A549 (cell line): ENCODE measurements around the gene PBRM1. TPM values are rescaled to one million over a fixed set of nuclear protein-coding genes. Genes with fewer than 3 reads are reported as not detected.

Source experiments
- ATAC-seq, 2 experiments: fragments of 200-7000 bp in 1 of 2; fragments of >200 bp in 1 of 2; cut with Nextera tagmentation in 1 of 2; cut with Tn5 transposase in 1 of 2; 3 replicates each; pipeline versions ENCODE4 v1.8.0 to v1.9.1; 2018 to 2020; ENCODE audit warnings: mild to moderate bottlenecking in 1 of 2, moderate library complexity in 1 of 2
- CTCF ChIA-PET: fragments of 300-600 bp; sonication (Branson Sonifier 250); formaldehyde crosslinking; extraction: SDS; loops from one replicate; lab custom pipeline; 2021; ENCODE audit warnings: antibody characterized with exemption, inconsistent platforms; lab: Yijun Ruan, JAX
- POLR2A ChIA-PET: fragments of 350-600 bp; formaldehyde crosslinking; extraction: SDS; loops from one replicate; lab custom pipeline; 2021; ENCODE audit warnings: antibody characterized with exemption, inconsistent platforms; lab: Yijun Ruan, JAX
- DNase-seq, 2 experiments: peaks; one replicate each; pipeline versions ENCODE4 v3.0.0 to v3.0.0-alpha.2; 2011 to 2016; ENCODE audit warnings: low read depth in 1 of 2, low spot score in 1 of 2
- FAIRE-seq: peaks from 2 replicates; lab custom pipeline; 2011; peaks lifted over from hg19 to GRCh38; lab: Jason Lieb, UNC
- H3K27ac ChIP-seq, 2 experiments: fragments of >200 bp; sonication (Bioruptor Twin); formaldehyde crosslinking; 3 replicates each; pipeline ENCODE4 v1.5.1; 2016 to 2017
- H3K4me1 ChIP-seq: fragments of >200 bp; sonication (Bioruptor Twin); formaldehyde crosslinking; 3 replicates; pipeline ENCODE4 v1.6.1; 2016
- H3K4me2 ChIP-seq: fragments of >200 bp; sonication (Bioruptor Twin); formaldehyde crosslinking; 3 replicates; pipeline ENCODE4 v1.6.1; 2016
- H3K4me3 ChIP-seq: fragments of >200 bp; sonication (Bioruptor Twin); formaldehyde crosslinking; 3 replicates; pipeline ENCODE4 v1.5.1; 2016
- H3K9me3 ChIP-seq: fragments of >200 bp; sonication (Bioruptor Twin); formaldehyde crosslinking; 3 replicates; pipeline ENCODE4 v1.6.1; 2016
- BCL3 ChIP-seq: fragments of >200 bp; sonication (Bioruptor Twin); formaldehyde crosslinking; IDR thresholded peaks from 3 replicates; pipeline ENCODE4 v1.6.1; 2016
- BHLHE40 ChIP-seq: IDR thresholded peaks from 2 replicates; pipeline ENCODE4 v1.6.1; 2012; ENCODE audit warnings: low read depth, low read length, inconsistent platforms
- CBX2 ChIP-seq: fragments of 200-600 bp; sonication (generic); IDR thresholded peaks from 2 replicates; pipeline ENCODE4 v1.6.1; 2016; ENCODE audit warnings: low read depth, mild to moderate bottlenecking, borderline replicate concordance
- CBX8 ChIP-seq: fragments of 200-600 bp; sonication (generic); IDR thresholded peaks from 2 replicates; pipeline ENCODE4 v1.6.1; 2016
- E2F6 ChIP-seq: IDR thresholded peaks from 2 replicates; pipeline ENCODE4 v1.6.1; 2012; ENCODE audit warnings: low read depth, borderline replicate concordance
- EHF ChIP-seq: fragments of 250-450 bp; sonication (Bioruptor Pico); IDR thresholded peaks from 2 replicates; pipeline ENCODE4 v1.5.0; 2020; ENCODE audit warnings: mild to moderate bottlenecking
- FOSL2 ChIP-seq, 2 experiments: fragments of 450-650 bp in 1 of 2; fragments of >200 bp in 1 of 2; sonication (Bioruptor Twin) in 1 of 2; formaldehyde crosslinking; IDR thresholded peaks; 2 replicates each; pipeline versions ENCODE4 v1.5.0 to v1.6.1; 2016 to 2020; ENCODE audit warnings: mild to moderate bottlenecking in 1 of 2, moderate library complexity in 1 of 2
- FOXS1 ChIP-seq: fragments of 250-450 bp; sonication (Bioruptor Pico); IDR thresholded peaks from 2 replicates; pipeline ENCODE4 v1.5.0; 2020; ENCODE audit warnings: mild to moderate bottlenecking, moderate library complexity
- HDAC2 ChIP-seq: fragments of 200-600 bp; sonication (generic); IDR thresholded peaks from 2 replicates; pipeline ENCODE4 v1.6.1; 2016
- HOXB13 ChIP-seq: fragments of 250-450 bp; sonication (Bioruptor Pico); IDR thresholded peaks from 2 replicates; pipeline ENCODE4 v1.5.0; 2020; ENCODE audit warnings: low read depth, mild to moderate bottlenecking, moderate library complexity
- KDM5A ChIP-seq: fragments of 200-600 bp; sonication (generic); IDR thresholded peaks from 2 replicates; pipeline ENCODE4 v1.6.1; 2016; ENCODE audit warnings: antibody characterized with exemption, mild to moderate bottlenecking
- NPAS2 ChIP-seq: fragments of 250-450 bp; sonication (Bioruptor Pico); IDR thresholded peaks from 2 replicates; pipeline ENCODE4 v1.8.0; 2022; ENCODE audit warnings: mild to moderate bottlenecking, moderate library complexity, borderline replicate concordance
- PHF8 ChIP-seq: fragments of 200-600 bp; sonication (generic); IDR thresholded peaks from 2 replicates; pipeline ENCODE4 v1.6.1; 2016; ENCODE audit warnings: low read depth, mild to moderate bottlenecking, antibody characterized with exemption, moderate library complexity, borderline replicate concordance
- RNF2 ChIP-seq: fragments of 200-600 bp; sonication (generic); IDR thresholded peaks from 2 replicates; pipeline ENCODE4 v1.6.1; 2016; ENCODE audit warnings: low read depth, mild to moderate bottlenecking, antibody characterized with exemption, moderate library complexity, borderline replicate concordance
- SREBF2 ChIP-seq: fragments of 450-650 bp; IDR thresholded peaks from 2 replicates; pipeline ENCODE4 v1.6.1; 2014; ENCODE audit warnings: mild to moderate bottlenecking, moderate library complexity
- TP53 ChIP-seq: fragments of 250-450 bp; sonication (Bioruptor Pico); IDR thresholded peaks from 2 replicates; pipeline ENCODE4 v1.5.0; 2021; ENCODE audit warnings: mild to moderate bottlenecking, moderate library complexity
- USF2 ChIP-seq: fragments of 450-650 bp; IDR thresholded peaks from 2 replicates; pipeline ENCODE4 v1.6.1; 2014; ENCODE audit warnings: antibody characterized with exemption
- ZSCAN20 ChIP-seq: fragments of 250-450 bp; sonication (Bioruptor Pico); IDR thresholded peaks from 2 replicates; pipeline ENCODE4 v1.8.0; 2022; ENCODE audit warnings: mild to moderate bottlenecking, moderate library complexity
- WGBS: methylation state at CpG from one replicate; pipeline ENCODE4 v1.1.6; 2017; ENCODE audit errors: missing lambda C conversion rate; 5-methylcytosine and 5-hydroxymethylcytosine counted together
- polyA plus RNA-seq, 4 experiments: library from polyadenylated mRNA; depleted of rRNA in 3 of 4; stranded (reverse); fragments of >200 nt; fragmentation: RNase III in 1 of 4; extraction: RNeasy Plus Mini Kit Qiagen cat#74134 plus additional on column Dnase treatment in 1 of 4; gene quantifications; 2 replicates in 3 of 4; 3 replicates in 1 of 4; pipeline ENCODE4 v1.2.3, GENCODE V29; 2011 to 2017
- TF ChIP-seq, protein P1 (sequence below): fragments of 250-450 bp; sonication (Bioruptor Pico); IDR thresholded peaks from 2 replicates; pipeline ENCODE4 v1.5.0; 2021; ENCODE audit warnings: mild to moderate bottlenecking, moderate library complexity, borderline replicate concordance
- TF ChIP-seq, protein P2 (sequence below): fragments of 250-450 bp; sonication (Bioruptor Pico); IDR thresholded peaks from 2 replicates; pipeline ENCODE4 v1.5.0; 2020; ENCODE audit warnings: low read depth, mild to moderate bottlenecking, moderate library complexity
- TF ChIP-seq, protein P3 (sequence below): fragments of 150-350 bp; IDR thresholded peaks from 2 replicates; pipeline ENCODE4 v1.6.1; 2014; ENCODE audit warnings: low read depth, mild to moderate bottlenecking, low read length

Gene PBRM1
- polyA plus RNA-seq, 2 of the 4 experiments (the other 2 are of a cell fraction) = 15.0 to 21.6 TPM

DNA sequence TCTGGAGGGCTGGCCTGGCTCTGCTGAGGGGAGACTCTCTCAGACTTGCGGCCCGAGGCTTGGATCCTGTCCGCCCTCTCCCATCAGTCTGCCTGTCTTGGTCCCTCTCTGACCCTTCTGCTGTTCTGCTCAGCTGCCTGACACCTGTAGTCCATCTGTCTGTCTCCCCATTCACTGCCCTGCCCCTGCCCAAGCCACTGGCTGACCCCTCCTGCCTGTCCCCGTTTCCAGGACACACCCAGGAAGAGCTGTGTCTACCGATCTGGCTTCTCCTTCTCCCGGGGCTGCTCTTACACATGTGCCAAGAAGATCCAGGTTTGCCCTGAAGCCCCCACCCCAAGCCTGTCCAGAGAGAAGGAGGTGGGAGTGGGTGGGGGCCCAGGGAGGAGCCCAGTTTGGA is 170.5 kb downstream of the PBRM1 start:
- Histone ChIP-seq H3K27ac (no peak overlapping the region), H3K9me3 (no peaks in the 10 kb centered on the region), H3K4me1 (no peaks in the 10 kb centered on the region), H3K4me3 (no peak overlapping the region), H3K4me2 (no peak overlapping the region)
- POLR2A ChIA-PET = interaction anchor here (0.6 kb wide), 1 partner anchor 27 kb away, joined by 4 read pairs; no protein-coding TSS in a partner anchor
- DNase-seq (no peak), FAIRE-seq (no peak), ATAC-seq (no peak; a peak in 1 of 6 replicates)
- 70% methylated on average over 4 of the region's 6 CpGs for WGBS
- TF ChIP-seq ZSCAN20 (CRISPR knock-in tag) (no peak), USF2 (no peak), RNF2 (no peak), FOXS1 (no peak), PHF8 (no peak), NPAS2 (CRISPR knock-in tag) (no peak), BHLHE40 (no peak), HOXB13 (no peak), SREBF2 (no peak), EHF (CRISPR knock-in tag) (no peak)
- TF ChIP-seq, protein P1, sequence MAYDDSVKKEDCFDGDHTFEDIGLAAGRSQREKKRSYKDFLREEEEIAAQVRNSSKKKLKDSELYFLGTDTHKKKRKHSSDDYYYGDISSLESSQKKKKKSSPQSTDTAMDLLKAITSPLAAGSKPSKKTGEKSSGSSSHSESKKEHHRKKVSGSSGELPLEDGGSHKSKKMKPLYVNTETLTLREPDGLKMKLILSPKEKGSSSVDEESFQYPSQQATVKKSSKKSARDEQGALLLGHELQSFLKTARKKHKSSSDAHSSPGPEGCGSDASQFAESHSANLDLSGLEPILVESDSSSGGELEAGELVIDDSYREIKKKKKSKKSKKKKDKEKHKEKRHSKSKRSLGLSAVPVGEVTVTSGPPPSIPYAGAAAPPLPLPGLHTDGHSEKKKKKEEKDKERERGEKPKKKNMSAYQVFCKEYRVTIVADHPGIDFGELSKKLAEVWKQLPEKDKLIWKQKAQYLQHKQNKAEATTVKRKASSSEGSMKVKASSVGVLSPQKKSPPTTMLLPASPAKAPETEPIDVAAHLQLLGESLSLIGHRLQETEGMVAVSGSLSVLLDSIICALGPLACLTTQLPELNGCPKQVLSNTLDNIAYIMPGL (CRISPR knock-in tag) = no peak
- TF ChIP-seq, protein P2, sequence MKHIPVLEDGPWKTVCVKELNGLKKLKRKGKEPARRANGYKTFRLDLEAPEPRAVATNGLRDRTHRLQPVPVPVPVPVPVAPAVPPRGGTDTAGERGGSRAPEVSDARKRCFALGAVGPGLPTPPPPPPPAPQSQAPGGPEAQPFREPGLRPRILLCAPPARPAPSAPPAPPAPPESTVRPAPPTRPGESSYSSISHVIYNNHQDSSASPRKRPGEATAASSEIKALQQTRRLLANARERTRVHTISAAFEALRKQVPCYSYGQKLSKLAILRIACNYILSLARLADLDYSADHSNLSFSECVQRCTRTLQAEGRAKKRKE (CRISPR knock-in tag) = no peak
- TF ChIP-seq, protein P3, sequence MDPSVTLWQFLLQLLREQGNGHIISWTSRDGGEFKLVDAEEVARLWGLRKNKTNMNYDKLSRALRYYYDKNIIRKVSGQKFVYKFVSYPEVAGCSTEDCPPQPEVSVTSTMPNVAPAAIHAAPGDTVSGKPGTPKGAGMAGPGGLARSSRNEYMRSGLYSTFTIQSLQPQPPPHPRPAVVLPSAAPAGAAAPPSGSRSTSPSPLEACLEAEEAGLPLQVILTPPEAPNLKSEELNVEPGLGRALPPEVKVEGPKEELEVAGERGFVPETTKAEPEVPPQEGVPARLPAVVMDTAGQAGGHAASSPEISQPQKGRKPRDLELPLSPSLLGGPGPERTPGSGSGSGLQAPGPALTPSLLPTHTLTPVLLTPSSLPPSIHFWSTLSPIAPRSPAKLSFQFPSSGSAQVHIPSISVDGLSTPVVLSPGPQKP = no peak
- CTCF ChIA-PET = no interaction called here

DNA sequence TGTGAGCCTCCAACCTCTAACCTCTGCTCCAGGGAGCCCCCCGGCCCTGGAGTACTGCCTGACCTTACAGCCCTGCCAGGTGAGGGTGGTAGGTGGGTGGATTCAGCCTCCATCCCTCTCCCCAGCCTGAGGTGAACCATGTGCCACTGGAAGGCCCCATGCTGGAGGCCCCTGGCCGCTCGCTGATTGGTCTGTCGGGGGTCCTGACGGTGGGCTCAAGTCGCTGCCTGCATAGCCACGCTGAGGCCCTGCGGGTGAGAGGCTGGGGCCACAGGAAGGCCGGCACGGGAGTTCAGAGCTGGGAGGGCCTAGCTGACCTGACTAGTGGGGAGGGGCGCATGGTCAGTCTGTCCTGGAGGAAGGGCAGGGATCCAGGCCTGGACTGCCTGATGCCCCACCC is 171.1 kb downstream of the PBRM1 start:
- Histone ChIP-seq H3K9me3 (no peaks in the 10 kb centered on the region), H3K4me1 (no peaks in the 10 kb centered on the region), H3K4me2 (no peak overlapping the region), H3K27ac (no peak overlapping the region), H3K4me3 (no peak overlapping the region)
- no peak for TF ChIP-seq KDM5A
- no peak for TF ChIP-seq E2F6
- no peak for TF ChIP-seq CBX8
- TF ChIP-seq TP53 (CRISPR knock-in tag) = no peak
- TF ChIP-seq CBX2 = no peak
- no peak for TF ChIP-seq NPAS2 (CRISPR knock-in tag)
- no peak for TF ChIP-seq EHF (CRISPR knock-in tag)
- no peak for TF ChIP-seq BCL3
- TF ChIP-seq HOXB13 = no peak
- TF ChIP-seq HDAC2 = no peak
- TF ChIP-seq FOSL2 (IDR thresholded peaks at IDR 0.05) = no peak
- no peak for TF ChIP-seq FOSL2 (CRISPR knock-in tag; IDR thresholded peaks at IDR 0.05)
- CTCF ChIA-PET = no interaction called here
- FAIRE-seq (no peak), ATAC-seq (no peak), DNase-seq (no peak)
- POLR2A ChIA-PET = interaction anchor here (0.6 kb wide), 1 partner anchor 28 kb away, joined by 4 read pairs; no protein-coding TSS in a partner anchor
- WGBS = 60% methylated on average over 1 of the region's 11 CpGs
